Measurements from ENCODE around the gene SCN10A.

SCN10A gene

DNA sequence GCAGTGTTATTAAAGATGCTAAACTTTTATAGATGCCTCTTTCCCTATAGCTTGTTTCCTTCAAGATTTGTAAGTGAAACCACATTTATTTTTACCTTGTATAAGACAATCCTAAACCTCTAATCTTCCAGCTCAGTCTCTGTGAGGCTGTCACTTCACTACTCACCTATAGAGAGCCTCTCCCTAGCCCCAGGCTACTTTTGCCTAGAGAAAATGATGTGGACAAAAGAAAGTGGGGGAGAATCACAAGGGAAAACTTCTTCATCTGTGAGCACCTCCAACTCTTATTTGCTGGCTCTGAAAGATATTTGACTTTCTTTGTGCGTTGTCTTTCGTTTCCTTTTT lies 91.7 kb downstream of the SCN10A start:
- H3K36me3 ChIP-seq, result no peaks in the 10 kb centered on the region
- no peak for DNase-seq
- no peak overlapping the region for H3K4me3 ChIP-seq (ENCODE audit: low read depth, low read length)
- no peak for TF ChIP-seq CTCF (IDR thresholded peaks at IDR 0.05; ENCODE audit: low read depth, low read length)
- no peaks in the 10 kb centered on the region for H3K9me3 ChIP-seq
- H3K4me1 ChIP-seq, result peaks cover 3% of the 10 kb centered on the region; the same call in 1 of the 2 replicates
- no peaks in the 10 kb centered on the region for H3K27me3 ChIP-seq

DNA sequence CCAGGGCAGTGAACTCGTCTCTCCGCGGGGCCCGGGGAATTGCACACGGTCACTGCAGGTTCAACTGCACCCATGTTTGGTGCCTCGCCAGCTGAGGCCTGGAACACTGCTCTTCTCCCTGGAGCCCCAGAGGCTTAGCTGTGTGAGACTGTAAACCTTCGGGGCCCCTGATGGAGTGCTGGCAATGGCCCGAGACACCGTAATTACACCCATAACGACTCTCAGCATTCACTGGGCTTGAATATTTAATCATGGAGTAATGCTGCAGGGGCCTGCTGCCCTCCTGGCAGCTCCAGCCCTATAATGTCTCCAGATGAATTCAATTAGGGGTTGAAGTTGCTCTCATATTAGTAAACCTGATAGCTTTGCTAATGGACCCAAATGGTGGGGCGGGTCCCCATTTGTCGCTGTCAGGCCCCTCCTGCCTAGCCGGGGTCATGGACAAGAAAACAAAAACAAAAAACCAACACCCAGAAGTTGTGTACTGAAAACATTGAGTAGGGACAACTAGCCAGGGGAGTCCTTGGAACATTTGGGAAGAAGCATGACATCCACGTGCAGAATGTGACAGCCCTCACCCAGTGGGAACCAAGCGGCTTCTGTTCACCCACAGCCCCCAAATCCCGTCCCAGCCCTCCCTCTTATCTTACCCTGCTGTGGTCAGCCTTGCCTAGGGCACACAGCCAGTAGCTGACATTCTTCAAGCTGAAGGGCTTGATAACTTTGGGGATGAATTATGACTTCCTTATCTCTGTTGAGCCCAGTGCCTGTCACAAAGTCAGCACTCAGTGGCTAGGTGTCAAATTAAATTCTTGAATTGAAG lies 92.2 kb downstream of the SCN10A start:
- H3K4me1 ChIP-seq, result peaks cover 3% of the 10 kb centered on the region; the same call in 1 of the 2 replicates
- no peaks in the 10 kb centered on the region for H3K27me3 ChIP-seq
- no peaks in the 10 kb centered on the region for H3K36me3 ChIP-seq
- no peak overlapping the region for H3K4me3 ChIP-seq (ENCODE audit: low read depth, low read length)
- H3K9me3 ChIP-seq, result no peaks in the 10 kb centered on the region
- DNase-seq, result peak; percentile 54
- no peak for TF ChIP-seq CTCF (IDR thresholded peaks at IDR 0.05; ENCODE audit: low read depth, low read length)

DNA sequence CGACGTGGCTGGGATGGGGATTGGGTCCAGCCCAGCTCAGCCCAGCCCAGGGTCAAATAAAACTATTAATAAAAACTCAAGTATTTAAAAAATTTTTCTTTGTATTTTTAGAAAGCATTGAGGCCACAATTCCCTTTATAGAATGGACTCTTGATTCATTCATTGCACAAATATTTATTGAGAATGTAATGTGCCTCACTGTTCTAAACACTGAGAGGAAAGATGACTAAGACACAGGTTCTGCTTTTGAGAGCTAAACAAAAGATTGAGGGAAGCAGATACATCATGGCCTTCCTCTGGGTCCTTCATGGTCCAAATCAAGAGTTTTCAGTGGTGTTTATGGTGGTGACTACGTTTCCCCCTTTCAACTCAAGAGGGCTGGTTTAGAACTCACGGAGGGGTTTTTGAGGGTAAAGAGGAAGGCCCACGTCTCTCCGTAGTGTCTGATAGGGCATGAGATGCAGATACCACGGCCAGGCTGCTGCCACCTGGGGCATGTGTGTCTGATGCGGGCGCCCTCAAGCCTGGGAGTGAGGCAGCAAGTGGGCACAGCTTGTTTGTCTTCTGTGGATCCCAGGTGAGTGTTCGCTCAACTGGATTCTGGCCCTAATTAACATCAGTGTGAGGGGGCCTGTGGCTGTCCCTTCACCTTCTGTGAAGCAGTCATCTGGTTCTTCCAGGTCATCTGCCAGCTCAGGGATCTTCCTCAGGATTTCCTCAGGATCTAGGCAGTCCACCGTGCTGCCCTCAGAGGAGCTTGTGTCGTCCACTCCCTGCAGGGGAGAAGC lies 93.0 kb downstream of the SCN10A start:
- Histone ChIP-seq H3K4me3 (ENCODE audit: low read depth, low read length) (no peak overlapping the region), H3K4me1 (peaks cover 3% of the 10 kb centered on the region; the same call in 1 of the 2 replicates), H3K27me3 (no peaks in the 10 kb centered on the region), H3K36me3 (no peaks in the 10 kb centered on the region), H3K9me3 (no peaks in the 10 kb centered on the region)
- DNase-seq, result no peak
- TF ChIP-seq CTCF (IDR thresholded peaks at IDR 0.05; ENCODE audit: low read depth, low read length), result no peak

DNA sequence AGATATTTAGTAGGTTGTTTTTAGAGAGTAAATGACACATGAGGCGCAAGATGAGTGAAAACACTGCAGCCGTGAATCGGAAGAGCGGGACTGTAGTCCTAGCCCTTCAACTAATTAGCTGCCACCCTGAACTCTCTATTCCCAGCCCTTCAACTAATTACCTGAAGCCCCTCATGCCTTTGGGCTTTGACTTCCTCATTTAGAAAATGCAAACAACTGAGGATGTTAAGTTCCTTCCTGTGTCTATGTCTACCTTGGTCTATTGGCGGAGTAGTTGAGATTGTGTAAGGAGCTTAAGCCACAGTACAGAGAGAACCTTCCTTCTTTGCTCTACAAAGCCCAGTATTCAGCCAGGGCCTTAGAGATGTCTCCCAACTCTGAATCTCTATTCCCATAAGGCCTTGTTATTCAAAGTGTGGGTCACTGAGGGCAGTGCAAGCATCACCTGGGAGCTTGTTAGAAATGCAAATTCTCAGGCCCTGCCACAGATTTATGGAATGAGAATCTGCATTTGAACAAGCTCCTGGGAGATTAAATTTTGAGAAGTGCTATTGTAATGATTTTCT lies 94.7 kb downstream of the SCN10A start:
- no peak overlapping the region for H3K4me3 ChIP-seq (ENCODE audit: low read depth, low read length)
- no peak for DNase-seq
- no peaks in the 10 kb centered on the region for H3K27me3 ChIP-seq
- H3K4me1 ChIP-seq, result peaks cover 3% of the 10 kb centered on the region; the same call in 1 of the 2 replicates
- H3K9me3 ChIP-seq, result no peaks in the 10 kb centered on the region
- H3K36me3 ChIP-seq, result no peaks in the 10 kb centered on the region
- no peak for TF ChIP-seq CTCF (IDR thresholded peaks at IDR 0.05; ENCODE audit: low read depth, low read length)

GRCh38 chr3:38720465-38720864 lies 95.6 kb downstream of the SCN10A start:
- Histone ChIP-seq H3K4me1 (peaks cover 3% of the 10 kb centered on the region; the same call in 1 of the 2 replicates), H3K36me3 (no peaks in the 10 kb centered on the region), H3K4me3 (ENCODE audit: low read depth, low read length) (no peak overlapping the region), H3K27me3 (no peaks in the 10 kb centered on the region), H3K9me3 (no peaks in the 10 kb centered on the region)
- no peak for TF ChIP-seq CTCF (IDR thresholded peaks at IDR 0.05; ENCODE audit: low read depth, low read length)
- no peak for DNase-seq
